ENCODE measurements around the gene EDC4. TPM values are rescaled to one million over a fixed set of nuclear protein-coding genes. Genes with fewer than 3 reads are reported as not detected.

The EDC4 gene
- total RNA-seq, 1 experiment from 2014 or later: 106 TPM

- no peaks in the 10 kb centered on the region for H4K20me1 ChIP-seq (ENCODE audit: control insufficient read depth, insufficient read depth, insufficient read length)
- H2AK5ac ChIP-seq (ENCODE audit: insufficient read length, low read length): no peak overlapping the region
- no peak overlapping the region for H2BK12ac ChIP-seq (ENCODE audit: insufficient read length, low read depth, low read length)
- no CpG with 5 or more reads among the region's 3 CpGs for WGBS (ENCODE audit: extremely low coverage, insufficient read length, low lambda C conversion rate)
- H3K27ac ChIP-seq (ENCODE audit: insufficient read length, low read depth, low read length): no peak overlapping the region
- Mint-ChIP-seq H3K36me3 (ENCODE audit: insufficient read depth in 1 of 3, low read depth in 3 of 3) (peaks cover 18 to 64% (median 47%) of the 10 kb centered on the region in 3 experiments; a peak in 6 of 7 replicates), H3K4me3 (no peak overlapping the region), H3K27ac (no peak overlapping the region), H3K9me3 (no peaks in the 10 kb centered on the region), H3K27me3 (ENCODE audit: low read depth) (no peaks in the 10 kb centered on the region), H3K4me1 (peaks cover 11 to 13% of the 10 kb centered on the region in 2 experiments)
- H3K9ac ChIP-seq (ENCODE audit: extremely low read depth, insufficient read length, low read length): no peak overlapping the region
- H3K18ac ChIP-seq (ENCODE audit: insufficient read length, low read depth, low read length): no peak overlapping the region
- no peak overlapping the region for H2AFZ ChIP-seq (ENCODE audit: low read length)
- no peak overlapping the region for H3K4ac ChIP-seq (ENCODE audit: low read depth, low read length)
- TF ChIP-seq CTCF (conservative IDR thresholded peaks at IDR 0.05): no peak
- no peak overlapping the region for H3K4me2 ChIP-seq (ENCODE audit: insufficient read depth, insufficient read length, low read length)
- H3K56ac ChIP-seq (ENCODE audit: insufficient read length, low read depth, low read length): no peak overlapping the region
- no peaks in the 10 kb centered on the region for H3K9me3 ChIP-seq (ENCODE audit: control insufficient read depth, low read depth, low read length)
- no peak overlapping the region for H2BK120ac ChIP-seq (ENCODE audit: low read depth, low read length, poor library complexity, severe bottlenecking)
- H2BK15ac ChIP-seq (ENCODE audit: low read depth, low read length): no peak overlapping the region
- H4K91ac ChIP-seq (ENCODE audit: insufficient read length, low read depth, low read length): no peak overlapping the region
- H4K5ac ChIP-seq (ENCODE audit: insufficient read length, low read depth, low read length): no peak overlapping the region
- H2BK20ac ChIP-seq (ENCODE audit: low read depth, low read length, poor library complexity, severe bottlenecking): no peak overlapping the region
- no peak overlapping the region for H4K8ac ChIP-seq (replicated peaks; ENCODE audit: insufficient read length, low read depth, low read length)
- H3T11ph ChIP-seq (ENCODE audit: low read length): no peak overlapping the region
- H3K14ac ChIP-seq (ENCODE audit: insufficient read depth, low read length): no peak overlapping the region
- peaks cover 2% of the 10 kb centered on the region; the same call in 1 of the 2 replicates for H3K79me2 ChIP-seq (ENCODE audit: insufficient read depth, low read length)
- no peaks in the 10 kb centered on the region; the same call in 1 of the 2 replicates for H3K4me1 ChIP-seq (ENCODE audit: insufficient read depth, low read length)
- H2BK5ac ChIP-seq (ENCODE audit: insufficient read length, low read length): no peak overlapping the region
- peaks cover 13% of the 10 kb centered on the region for H3K23me2 ChIP-seq (ENCODE audit: insufficient read length, low read depth, low read length, poor library complexity, severe bottlenecking)
- no peak for DNase-seq
- no peaks in the 10 kb centered on the region for H3K79me1 ChIP-seq (ENCODE audit: insufficient read depth, low read depth, low read length, poor library complexity, severe bottlenecking)
- H3K23ac ChIP-seq (ENCODE audit: insufficient read length, low read depth, low read length): no peak overlapping the region
- H3K27me3 ChIP-seq (ENCODE audit: insufficient read depth, low read length): no peaks in the 10 kb centered on the region
These were observed 1.6 kb upstream of the EDC4 start for GRCh38 chr16:67871256-67871655.

Data from H9 (cell line).